Gastroesophageal sphincter (tissue), 4 donors: ENCODE data around the gene SZT2. TPM values are rescaled to one million over a fixed set of nuclear protein-coding genes. Genes with fewer than 3 reads are reported as not detected.
"Not testable (repeated sequence)": the region's sequence is repeated elsewhere in the genome, so short reads cannot be mapped to it uniquely, and the experiment has no call there.

Experiments
- ATAC-seq: fragments of 150-250 bp; one replicate; pipeline ENCODE4 v1.9.1; 2016; ENCODE audit warnings: mild to moderate bottlenecking, moderate library complexity
- H3K27ac ChIP-seq, 4 donors: fragments of 200-600 bp; sonication (generic) in 3 of 4; 1 replicate in 3 of 4; 2 replicates in 1 of 4; pipeline ENCODE4 v1.5.1; 2016 to 2019
- H3K27me3 ChIP-seq: fragments of 200-600 bp; sonication (generic); one replicate; pipeline ENCODE4 v1.5.1; 2019
- H3K36me3 ChIP-seq, 2 donors: fragments of 200-600 bp; sonication (generic); one replicate each; pipeline ENCODE4 v1.5.1; 2019; ENCODE audit warnings: control low read depth in 1 of 2
- H3K4me1 ChIP-seq, 3 donors: fragments of 200-600 bp; sonication (generic); 1 replicate in 2 of 3; 2 replicates in 1 of 3; pipeline ENCODE4 v1.5.1; 2016 to 2019; ENCODE audit warnings: control low read depth in 2 of 3
- H3K4me3 ChIP-seq, 2 donors: fragments of 200-600 bp; sonication (generic); one replicate each; pipeline ENCODE4 v1.5.1; 2019; ENCODE audit warnings: mild to moderate bottlenecking in 1 of 2, moderate library complexity in 1 of 2
- H3K9me3 ChIP-seq, 3 donors: fragments of 200-600 bp; sonication (generic); one replicate each; pipeline ENCODE4 v1.5.1; 2017 to 2019; ENCODE audit warnings: control low read depth in 2 of 3
- CTCF ChIP-seq, 4 experiments: fragments of 200-600 bp in 2 of 4; fragments of 450-650 bp in 2 of 4; sonication (generic) in 1 of 4; IDR thresholded peaks; one replicate each; pipeline ENCODE4 v1.5.1; 2017 to 2019; ENCODE audit warnings: antibody characterized with exemption in 4 of 4, mild to moderate bottlenecking in 2 of 4, moderate library complexity in 2 of 4
- EP300 ChIP-seq: sonication (generic); formaldehyde crosslinking; IDR thresholded peaks from one replicate; pipeline ENCODE4 v1.6.1; 2017; ENCODE audit warnings: antibody characterized with exemption, mild to moderate bottlenecking
- POLR2A ChIP-seq, 2 donors: fragments of 450-650 bp; IDR thresholded peaks; one replicate each; pipeline ENCODE4 v1.6.1; 2017; ENCODE audit warnings: antibody characterized with exemption in 2 of 2, mild to moderate bottlenecking in 2 of 2, moderate library complexity in 1 of 2
- POLR2AphosphoS5 ChIP-seq: sonication (generic); formaldehyde crosslinking; IDR thresholded peaks from one replicate; pipeline ENCODE4 v1.6.1; 2017; ENCODE audit warnings: antibody characterized with exemption
- WGBS, 2 donors: methylation state at CpG; one replicate each; pipeline ENCODE4 v1.1.5; 2018; ENCODE audit warnings: low coverage in 1 of 2; 5-methylcytosine and 5-hydroxymethylcytosine counted together
- total RNA-seq, 4 donors: library from RNA; depleted of rRNA; stranded (reverse); fragments of >200 nt; gene quantifications; one replicate each; pipeline ENCODE4 v1.1.0, GENCODE V29; 2016

Gene SZT2
- total RNA-seq, 4 donors from 2014 or later: 13.1 to 40.0 (median 35.1) TPM

GRCh38 chr1:43395523-43395922 lies 5.8 kb downstream of the SZT2 start:
- no peaks in the 10 kb centered on the region for H3K9me3 ChIP-seq
- H3K36me3 ChIP-seq: peaks cover 0 to 14% of the 10 kb centered on the region in 2 donors
- no peak for ATAC-seq
- 88 to 90% methylated on average over 4 of the region's 4 CpGs for WGBS, 2 donors
- H3K4me1 ChIP-seq: peaks cover 0 to 17% (median 7%) of the 10 kb centered on the region in 3 donors
- no peak for TF ChIP-seq CTCF (IDR thresholded peaks at IDR 0.05)
- TF ChIP-seq POLR2A (IDR thresholded peaks at IDR 0.05): no peak
- TF ChIP-seq POLR2AphosphoS5: no peak
- TF ChIP-seq EP300: no peak
- no peak overlapping the region for H3K27ac ChIP-seq
- H3K4me3 ChIP-seq: no peak overlapping the region
- H3K27me3 ChIP-seq: no peaks in the 10 kb centered on the region

GRCh38 chr1:43396059-43396458 lies 6.4 kb downstream of the SZT2 start:
- Histone ChIP-seq H3K4me3 (no peak overlapping the region), H3K4me1 (peaks cover 0 to 12% (median 2%) of the 10 kb centered on the region in 3 donors), H3K9me3 (no peaks in the 10 kb centered on the region), H3K27ac (no peak overlapping the region), H3K27me3 (no peaks in the 10 kb centered on the region), H3K36me3 (peaks cover 0 to 14% of the 10 kb centered on the region in 2 donors)
- WGBS, 2 donors: 23 to 50% methylated on average over 1 of the region's 1 CpG
- TF ChIP-seq EP300: no peak
- no peak for TF ChIP-seq POLR2AphosphoS5
- TF ChIP-seq CTCF (IDR thresholded peaks at IDR 0.05): no peak
- TF ChIP-seq POLR2A (IDR thresholded peaks at IDR 0.05): no peak
- ATAC-seq: no peak

GRCh38 chr1:43398227-43398626 lies 8.5 kb downstream of the SZT2 start:
- Histone ChIP-seq H3K27me3 (no peaks in the 10 kb centered on the region), H3K27ac (no peak overlapping the region), H3K9me3 (no peaks in the 10 kb centered on the region), H3K4me3 (no peak overlapping the region), H3K4me1 (peaks cover 0 to 11% (median 0%) of the 10 kb centered on the region in 3 donors), H3K36me3 (peaks cover 1 to 19% of the 10 kb centered on the region in 2 donors)
- WGBS, 2 donors: 90 to 94% methylated on average over 3 of the region's 3 CpGs
- TF ChIP-seq POLR2AphosphoS5 (no peak), EP300 (no peak), POLR2A (IDR thresholded peaks at IDR 0.05) (no peak)
- ATAC-seq: no peak

- not testable (repeated sequence) for H3K27me3 ChIP-seq, H3K9me3 ChIP-seq, H3K27ac ChIP-seq, H3K4me3 ChIP-seq, ATAC-seq
- 93 to 100% methylated on average over 2 to 5 of the region's 9 CpGs for WGBS, 2 donors
- H3K36me3 ChIP-seq: peaks cover 3 to 36% of the 10 kb centered on the region in 2 donors
- H3K4me1 ChIP-seq: peaks cover 0 to 11% (median 0%) of the 10 kb centered on the region in 3 donors
These were observed 10.7 kb downstream of the SZT2 start for GRCh38 chr1:43400441-43400840.

- Histone ChIP-seq H3K4me1 (peaks cover 0 to 4% (median 0%) of the 10 kb centered on the region in 3 donors), H3K27me3 (no peaks in the 10 kb centered on the region), H3K9me3 (no peaks in the 10 kb centered on the region), H3K4me3 (no peak overlapping the region), H3K36me3 (peaks cover 6 to 46% of the 10 kb centered on the region in 2 donors), H3K27ac (no peak overlapping the region)
- TF ChIP-seq POLR2A (IDR thresholded peaks at IDR 0.05): no peak
- TF ChIP-seq POLR2AphosphoS5: no peak
- no peak for TF ChIP-seq EP300
- TF ChIP-seq CTCF (IDR thresholded peaks at IDR 0.05): no peak
- ATAC-seq: no peak
- WGBS, 2 donors: 76 to 89% methylated on average over 3 to 6 of the region's 6 CpGs
These were observed 12.6 kb downstream of the SZT2 start for GRCh38 chr1:43402089-43402865.

GRCh38 chr1:43404353-43404752 lies 14.7 kb downstream of the SZT2 start:
- H3K4me3 ChIP-seq: no peak overlapping the region
- peaks cover 6 to 66% of the 10 kb centered on the region in 2 donors for H3K36me3 ChIP-seq
- ATAC-seq: no peak
- H3K27ac ChIP-seq: no peak overlapping the region
- H3K4me1 ChIP-seq: peaks cover 0 to 4% (median 0%) of the 10 kb centered on the region in 3 donors
- no peaks in the 10 kb centered on the region for H3K9me3 ChIP-seq
- no peak for TF ChIP-seq POLR2A (IDR thresholded peaks at IDR 0.05)
- H3K27me3 ChIP-seq: no peaks in the 10 kb centered on the region
- 92% methylated on average over 5 of the region's 6 CpGs for WGBS, 2 donors
